Measurements from ENCODE around the gene WNT7B.

DNA sequence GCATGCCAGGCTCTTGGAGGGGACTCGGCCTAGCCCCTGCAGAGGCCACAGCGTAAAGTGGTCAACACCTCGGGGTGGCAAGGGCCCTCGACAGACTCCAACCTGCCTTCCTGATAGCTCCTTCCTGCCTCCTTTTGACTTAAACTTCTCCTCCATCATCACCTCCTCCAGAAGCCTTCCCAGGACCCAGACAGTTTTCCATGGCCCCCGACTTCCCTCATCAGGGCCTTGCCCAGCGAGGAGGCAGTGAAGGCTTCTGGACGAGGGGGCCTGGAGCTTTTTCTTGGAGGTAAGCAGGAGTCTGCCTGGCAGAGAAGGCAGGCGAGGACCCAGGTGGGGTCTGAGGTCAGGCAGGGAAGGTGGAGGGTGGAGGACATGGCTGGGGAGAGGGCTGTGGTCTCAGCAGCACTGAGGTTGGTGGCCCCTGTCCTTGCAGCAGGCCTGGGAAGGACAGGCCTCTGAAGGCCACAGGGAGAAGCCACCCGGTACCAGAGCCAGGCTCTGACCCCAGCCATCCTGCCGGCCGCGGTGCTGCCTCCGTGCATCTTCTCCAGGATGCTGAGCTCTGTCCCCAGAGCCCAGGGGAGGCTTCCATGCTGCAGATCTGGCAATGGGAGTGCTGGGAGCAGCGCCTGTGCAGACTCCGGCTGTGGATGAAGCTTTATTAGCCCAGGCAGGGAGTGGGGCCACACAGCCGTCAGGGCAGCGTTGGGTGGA, 81.4 kb downstream of the WNT7B start:
- TF ChIP-seq, protein P1, sequence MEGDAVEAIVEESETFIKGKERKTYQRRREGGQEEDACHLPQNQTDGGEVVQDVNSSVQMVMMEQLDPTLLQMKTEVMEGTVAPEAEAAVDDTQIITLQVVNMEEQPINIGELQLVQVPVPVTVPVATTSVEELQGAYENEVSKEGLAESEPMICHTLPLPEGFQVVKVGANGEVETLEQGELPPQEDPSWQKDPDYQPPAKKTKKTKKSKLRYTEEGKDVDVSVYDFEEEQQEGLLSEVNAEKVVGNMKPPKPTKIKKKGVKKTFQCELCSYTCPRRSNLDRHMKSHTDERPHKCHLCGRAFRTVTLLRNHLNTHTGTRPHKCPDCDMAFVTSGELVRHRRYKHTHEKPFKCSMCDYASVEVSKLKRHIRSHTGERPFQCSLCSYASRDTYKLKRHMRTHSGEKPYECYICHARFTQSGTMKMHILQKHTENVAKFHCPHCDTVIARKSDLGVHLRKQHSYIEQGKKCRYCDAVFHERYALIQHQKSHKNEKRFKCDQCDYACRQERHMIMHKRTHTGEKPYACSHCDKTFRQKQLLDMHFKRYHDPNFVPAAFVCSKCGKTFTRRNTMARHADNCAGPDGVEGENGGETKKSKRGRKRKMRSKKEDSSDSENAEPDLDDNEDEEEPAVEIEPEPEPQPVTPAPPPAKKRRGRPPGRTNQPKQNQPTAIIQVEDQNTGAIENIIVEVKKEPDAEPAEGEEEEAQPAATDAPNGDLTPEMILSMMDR (IDR thresholded peaks at IDR 0.05) = no peak
- TF ChIP-seq NR1H2 (CRISPR knock-in tag; IDR thresholded peaks at IDR 0.05) (no peak), ZNF138 (CRISPR knock-in tag; conservative IDR thresholded peaks at IDR 0.05) (no peak)
- TF ChIP-seq, protein P2, sequence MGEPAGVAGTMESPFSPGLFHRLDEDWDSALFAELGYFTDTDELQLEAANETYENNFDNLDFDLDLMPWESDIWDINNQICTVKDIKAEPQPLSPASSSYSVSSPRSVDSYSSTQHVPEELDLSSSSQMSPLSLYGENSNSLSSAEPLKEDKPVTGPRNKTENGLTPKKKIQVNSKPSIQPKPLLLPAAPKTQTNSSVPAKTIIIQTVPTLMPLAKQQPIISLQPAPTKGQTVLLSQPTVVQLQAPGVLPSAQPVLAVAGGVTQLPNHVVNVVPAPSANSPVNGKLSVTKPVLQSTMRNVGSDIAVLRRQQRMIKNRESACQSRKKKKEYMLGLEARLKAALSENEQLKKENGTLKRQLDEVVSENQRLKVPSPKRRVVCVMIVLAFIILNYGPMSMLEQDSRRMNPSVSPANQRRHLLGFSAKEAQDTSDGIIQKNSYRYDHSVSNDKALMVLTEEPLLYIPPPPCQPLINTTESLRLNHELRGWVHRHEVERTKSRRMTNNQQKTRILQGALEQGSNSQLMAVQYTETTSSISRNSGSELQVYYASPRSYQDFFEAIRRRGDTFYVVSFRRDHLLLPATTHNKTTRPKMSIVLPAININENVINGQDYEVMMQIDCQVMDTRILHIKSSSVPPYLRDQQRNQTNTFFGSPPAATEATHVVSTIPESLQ (CRISPR knock-in tag; IDR thresholded peaks at IDR 0.05) = no peak
